UCSD-AML1 (cell line): ENCODE data around the gene AXIN1.
"Not testable (repeated sequence)": the region's sequence is repeated elsewhere in the genome, so short reads cannot be mapped to it uniquely, and the experiment has no call there.

Experiments used
- DNase-seq: peaks from one replicate; lab custom pipeline; 2025; ENCODE audit not compliant: unreplicated experiment; lab: John Stamatoyannopoulos, UW

The AXIN1 gene

GRCh38 chr16:334861-335632, 17.5 kb downstream of the AXIN1 start:
- not testable (repeated sequence) for DNase-seq

- DNase-seq: not testable (repeated sequence)
These were observed 18.2 kb downstream of the AXIN1 start for GRCh38 chr16:334164-334832.

- DNase-seq: no peak
These were observed 19.0 kb downstream of the AXIN1 start for GRCh38 chr16:333406-334094.

GRCh38 chr16:331181-331814, 21.2 kb downstream of the AXIN1 start:
- not testable (repeated sequence) for DNase-seq

GRCh38 chr16:330741-331140, 21.8 kb downstream of the AXIN1 start:
- no peak for DNase-seq

GRCh38 chr16:325375-326145, 27.0 kb downstream of the AXIN1 start:
- no peak for DNase-seq

GRCh38 chr16:324451-325334, 27.8 kb downstream of the AXIN1 start:
- peak; percentile 75 for DNase-seq

GRCh38 chr16:324201-324450, 28.4 kb downstream of the AXIN1 start:
- DNase-seq: no peak

- DNase-seq: no peak
These were observed 29.9 kb downstream of the AXIN1 start for GRCh38 chr16:322476-323143.

GRCh38 chr16:321532-321931, 31.0 kb downstream of the AXIN1 start:
- DNase-seq: no peak

- no peak for DNase-seq
These were observed 32.3 kb downstream of the AXIN1 start for GRCh38 chr16:320206-320605.

GRCh38 chr16:318628-319027, 33.9 kb downstream of the AXIN1 start:
- DNase-seq: no peak

GRCh38 chr16:317583-317982, 34.9 kb downstream of the AXIN1 start:
- DNase-seq: no peak

GRCh38 chr16:316741-317464, 35.6 kb downstream of the AXIN1 start:
- DNase-seq: no peak

- no peak for DNase-seq
These were observed 37.7 kb downstream of the AXIN1 start for GRCh38 chr16:314795-315299.

GRCh38 chr16:314351-314750, 38.2 kb downstream of the AXIN1 start:
- DNase-seq: no peak

- no peak for DNase-seq
These were observed 40.8 kb downstream of the AXIN1 start for GRCh38 chr16:311725-312124.

- DNase-seq: peak; percentile 29
These were observed 43.0 kb downstream of the AXIN1 start for GRCh38 chr16:309476-309875.
